ENCODE data around the gene LRRN2.

GRCh38 chr1:204647805-204648153, 37.8 kb downstream of the LRRN2 start:
- no peak for TF ChIP-seq CTCF (IDR thresholded peaks at IDR 0.05)
- TF ChIP-seq POLR2A (IDR thresholded peaks at IDR 0.05) = no peak
